ENCODE results near the gene CLCN3. TPM values are rescaled to one million over a fixed set of nuclear protein-coding genes. Genes with fewer than 3 reads are reported as not detected.
"Not testable (repeated sequence)": the region's sequence is repeated elsewhere in the genome, so short reads cannot be mapped to it uniquely, and the experiment has no call there.

The CLCN3 gene
- total RNA-seq, 1 donor from 2014 or later, result 26.6 TPM

GRCh38 chr4:169624012-169624411 lies 3.6 kb downstream of the CLCN3 start:
- H3K9me3 Mint-ChIP-seq; H3K36me3 Mint-ChIP-seq (ENCODE audit: low read depth); intact Hi-C loops (cut with micrococcal nuclease); H3K4me3 Mint-ChIP-seq; H3K27me3 Mint-ChIP-seq; DNase-seq; H3K27ac Mint-ChIP-seq: not testable (repeated sequence)
- peaks cover 39% of the 10 kb centered on the region for H3K4me1 Mint-ChIP-seq

GRCh38 chr4:169625886-169626285 lies 5.5 kb downstream of the CLCN3 start:
- H3K4me1 Mint-ChIP-seq, result peaks cover 36% of the 10 kb centered on the region
- no peak overlapping the region for H3K4me3 Mint-ChIP-seq
- no peak for DNase-seq
- H3K27ac Mint-ChIP-seq, result no peak overlapping the region
- intact Hi-C loops (cut with micrococcal nuclease), result no loop called here
- H3K9me3 Mint-ChIP-seq, result no peaks in the 10 kb centered on the region
- no peaks in the 10 kb centered on the region for H3K27me3 Mint-ChIP-seq
- H3K36me3 Mint-ChIP-seq (ENCODE audit: low read depth), result peaks cover 5% of the 10 kb centered on the region

GRCh38 chr4:169626331-169627282 lies 6.2 kb downstream of the CLCN3 start:
- Mint-ChIP-seq H3K27me3 (no peaks in the 10 kb centered on the region), H3K9me3 (no peaks in the 10 kb centered on the region), H3K4me1 (peaks cover 34% of the 10 kb centered on the region), H3K36me3 (ENCODE audit: low read depth) (peaks cover 5% of the 10 kb centered on the region), H3K27ac (peak overlapping the region; percentile 32), H3K4me3 (no peak overlapping the region)
- DNase-seq, result no peak
- intact Hi-C loops (cut with micrococcal nuclease), result no loop called here

- H3K9me3 Mint-ChIP-seq, result no peaks in the 10 kb centered on the region
- no peaks in the 10 kb centered on the region for H3K27me3 Mint-ChIP-seq
- no peak overlapping the region for H3K4me3 Mint-ChIP-seq
- peak overlapping the region; percentile 32 for H3K27ac Mint-ChIP-seq
- H3K36me3 Mint-ChIP-seq (ENCODE audit: low read depth), result peaks cover 5% of the 10 kb centered on the region
- DNase-seq, result no peak
- H3K4me1 Mint-ChIP-seq, result peaks cover 27% of the 10 kb centered on the region
- intact Hi-C loops (cut with micrococcal nuclease), result no loop called here
Observed at GRCh38 chr4:169627307-169627706, 6.9 kb downstream of the CLCN3 start.

- H3K4me1 Mint-ChIP-seq, result peaks cover 18% of the 10 kb centered on the region
- DNase-seq, result no peak
- peaks cover 4% of the 10 kb centered on the region for H3K36me3 Mint-ChIP-seq (ENCODE audit: low read depth)
- no peaks in the 10 kb centered on the region for H3K9me3 Mint-ChIP-seq
- intact Hi-C loops (cut with micrococcal nuclease), result no loop called here
- no peak overlapping the region for H3K4me3 Mint-ChIP-seq
- no peak overlapping the region for H3K27ac Mint-ChIP-seq
- no peaks in the 10 kb centered on the region for H3K27me3 Mint-ChIP-seq
Observed at GRCh38 chr4:169628579-169628978, 8.2 kb downstream of the CLCN3 start.

GRCh38 chr4:169630069-169630468 lies 9.7 kb downstream of the CLCN3 start:
- no peak overlapping the region for H3K4me3 Mint-ChIP-seq
- H3K4me1 Mint-ChIP-seq, result peaks cover 19% of the 10 kb centered on the region
- H3K27me3 Mint-ChIP-seq, result no peaks in the 10 kb centered on the region
- DNase-seq, result no peak
- peaks cover 6% of the 10 kb centered on the region for H3K36me3 Mint-ChIP-seq (ENCODE audit: low read depth)
- H3K27ac Mint-ChIP-seq, result no peak overlapping the region
- intact Hi-C loops (cut with micrococcal nuclease), result no loop called here
- H3K9me3 Mint-ChIP-seq, result no peaks in the 10 kb centered on the region

- Mint-ChIP-seq H3K27me3 (no peaks in the 10 kb centered on the region), H3K4me1 (peaks cover 4% of the 10 kb centered on the region), H3K27ac (no peak overlapping the region), H3K9me3 (no peaks in the 10 kb centered on the region), H3K36me3 (ENCODE audit: low read depth) (peaks cover 17% of the 10 kb centered on the region), H3K4me3 (no peak overlapping the region)
- no peak for DNase-seq
- intact Hi-C loops (cut with micrococcal nuclease), result no loop called here
Observed at GRCh38 chr4:169632896-169633295, 12.5 kb downstream of the CLCN3 start.

GRCh38 chr4:169634975-169635374 lies 14.6 kb downstream of the CLCN3 start:
- peaks cover 5% of the 10 kb centered on the region for H3K4me1 Mint-ChIP-seq
- H3K36me3 Mint-ChIP-seq (ENCODE audit: low read depth), result peaks cover 31% of the 10 kb centered on the region
- H3K27me3 Mint-ChIP-seq, result no peaks in the 10 kb centered on the region
- H3K4me3 Mint-ChIP-seq, result no peak overlapping the region
- H3K9me3 Mint-ChIP-seq, result no peaks in the 10 kb centered on the region
- intact Hi-C loops (cut with micrococcal nuclease), result no loop called here
- no peak for DNase-seq
- no peak overlapping the region for H3K27ac Mint-ChIP-seq

- Mint-ChIP-seq H3K27ac (no peak overlapping the region), H3K9me3 (no peaks in the 10 kb centered on the region)
Observed at GRCh38 chr4:169640261-169640870, 20.0 kb downstream of the CLCN3 start.

GRCh38 chr4:169644802-169645201 lies 24.4 kb downstream of the CLCN3 start:
- H3K27ac Mint-ChIP-seq, result peak overlapping the region; percentile 38
- no peaks in the 10 kb centered on the region for H3K27me3 Mint-ChIP-seq
- H3K9me3 Mint-ChIP-seq, result no peaks in the 10 kb centered on the region
- intact Hi-C loops (cut with micrococcal nuclease), result no loop called here
- H3K4me1 Mint-ChIP-seq, result no peaks in the 10 kb centered on the region
- no peak for DNase-seq
- peaks cover 18% of the 10 kb centered on the region for H3K36me3 Mint-ChIP-seq (ENCODE audit: low read depth)
- H3K4me3 Mint-ChIP-seq, result no peak overlapping the region

More at GRCh38 chr4:169640261-169640870, 20.0 kb downstream of the CLCN3 start:
- intact Hi-C loops (cut with micrococcal nuclease), result no loop called here
- no peak overlapping the region for H3K4me3 Mint-ChIP-seq
- peaks cover 39% of the 10 kb centered on the region for H3K36me3 Mint-ChIP-seq (ENCODE audit: low read depth)
- no peak for DNase-seq
- H3K27me3 Mint-ChIP-seq, result no peaks in the 10 kb centered on the region
- peaks cover 1% of the 10 kb centered on the region for H3K4me1 Mint-ChIP-seq

GRCh38 chr4:169645627-169646026 lies 25.2 kb downstream of the CLCN3 start:
- H3K4me1 Mint-ChIP-seq, result no peaks in the 10 kb centered on the region
- intact Hi-C loops (cut with micrococcal nuclease), result no loop called here
- H3K36me3 Mint-ChIP-seq (ENCODE audit: low read depth), result peaks cover 18% of the 10 kb centered on the region
- H3K4me3 Mint-ChIP-seq, result no peak overlapping the region
- no peaks in the 10 kb centered on the region for H3K9me3 Mint-ChIP-seq
- no peak for DNase-seq
- H3K27ac Mint-ChIP-seq, result no peak overlapping the region
- H3K27me3 Mint-ChIP-seq, result no peaks in the 10 kb centered on the region

GRCh38 chr4:169649545-169650226 lies 29.3 kb downstream of the CLCN3 start:
- DNase-seq, result no peak
- peaks cover 6% of the 10 kb centered on the region for H3K4me1 Mint-ChIP-seq
- peaks cover 25% of the 10 kb centered on the region for H3K36me3 Mint-ChIP-seq (ENCODE audit: low read depth)
- H3K27ac Mint-ChIP-seq, result no peak overlapping the region
- intact Hi-C loops (cut with micrococcal nuclease), result no loop called here
- H3K9me3 Mint-ChIP-seq, result no peaks in the 10 kb centered on the region
- no peaks in the 10 kb centered on the region for H3K27me3 Mint-ChIP-seq
- no peak overlapping the region for H3K4me3 Mint-ChIP-seq

- H3K4me1 Mint-ChIP-seq, result peaks cover 6% of the 10 kb centered on the region
- H3K36me3 Mint-ChIP-seq (ENCODE audit: low read depth), result peaks cover 23% of the 10 kb centered on the region
- no peak for DNase-seq
- H3K27me3 Mint-ChIP-seq, result no peaks in the 10 kb centered on the region
- H3K9me3 Mint-ChIP-seq, result no peaks in the 10 kb centered on the region
- H3K27ac Mint-ChIP-seq, result no peak overlapping the region
- H3K4me3 Mint-ChIP-seq, result no peak overlapping the region
- intact Hi-C loops (cut with micrococcal nuclease), result no loop called here
Observed at GRCh38 chr4:169650227-169650936, 30.0 kb downstream of the CLCN3 start.

All from activated CD4-positive, alpha-beta T cell treated with anti-CD3 and anti-CD28 coated beads, Interleukin-2, amount 10 ng/mL, durations not matched to agents 24 days and 14 days (primary cell).